ENCODE data around the gene ZIC4. TPM values are rescaled to one million over a fixed set of nuclear protein-coding genes. Genes with fewer than 3 reads are reported as not detected.

The ZIC4 gene
- total RNA-seq, 4 donors from 2014 or later, result not detected

- Histone ChIP-seq H3K36me3 (no peaks in the 10 kb centered on the region), H3K4me3 (no peak overlapping the region), H3K9me3 (no peaks in the 10 kb centered on the region), H3K27ac (no peak overlapping the region), H3K27me3 (peaks cover under 1% of the 10 kb centered on the region), H3K4me1 (no peaks in the 10 kb centered on the region)
- 34% methylated on average over 2 of the region's 2 CpGs for WGBS
- TF ChIP-seq POLR2AphosphoS5 (IDR thresholded peaks at IDR 0.05) (no peak), EP300 (IDR thresholded peaks at IDR 0.05) (no peak), CTCF (IDR thresholded peaks at IDR 0.05) (no peak), POLR2A (IDR thresholded peaks at IDR 0.05) (no peak)
- DNase-seq (ENCODE audit: low spot score in 2 of 2), result no peak
Observed at GRCh38 chr3:147341727-147342126, 64.6 kb downstream of the ZIC4 start.

GRCh38 chr3:147336543-147337278 lies 69.6 kb downstream of the ZIC4 start:
- peaks cover 4% of the 10 kb centered on the region for H3K27me3 ChIP-seq
- no peaks in the 10 kb centered on the region for H3K4me1 ChIP-seq
- TF ChIP-seq POLR2AphosphoS5 (IDR thresholded peaks at IDR 0.05), result no peak
- TF ChIP-seq POLR2A (IDR thresholded peaks at IDR 0.05), result no peak
- no peak for TF ChIP-seq EP300 (IDR thresholded peaks at IDR 0.05)
- TF ChIP-seq CTCF (IDR thresholded peaks at IDR 0.05), result no peak
- no peak for DNase-seq (ENCODE audit: low spot score in 2 of 2)
- 60% methylated on average over 4 of the region's 4 CpGs for WGBS
- H3K27ac ChIP-seq, result no peak overlapping the region
- no peaks in the 10 kb centered on the region for H3K36me3 ChIP-seq
- H3K9me3 ChIP-seq, result no peaks in the 10 kb centered on the region
- no peak overlapping the region for H3K4me3 ChIP-seq

Other genes with a start within 250 kb of the ZIC4 start
- gene ZIC1, start 2.8 kb upstream of the ZIC4 start, total RNA-seq, result 1 to 10 TPM in 1 of 4 donors, not detected in 3; 3.9 TPM